Liver (tissue), 3 donors: Measurements from ENCODE around the gene CITED1.

Experiments
- RAD21 ChIP-seq, 2 donors: IDR thresholded peaks; 2 replicates each; pipeline ENCODE4 v1.6.1; 2016; ENCODE audit warnings: antibody characterized with exemption in 2 of 2, mild to moderate bottlenecking in 2 of 2
- REST ChIP-seq: IDR thresholded peaks from 2 replicates; pipeline ENCODE4 v1.6.1; 2016; ENCODE audit warnings: antibody characterized with exemption, mild to moderate bottlenecking
- SP1 ChIP-seq: IDR thresholded peaks from 2 replicates; pipeline ENCODE4 v1.6.1; 2018; ENCODE audit warnings: antibody characterized with exemption, mild to moderate bottlenecking
- TF ChIP-seq, protein P1 (sequence below): fragments of 150-350 bp; IDR thresholded peaks from 2 replicates; pipeline ENCODE4 v1.5.1; 2017; ENCODE audit warnings: improper control_type of control experiment, low read depth, low read length; ENCODE audit not compliant: missing input control
- donor health status: healthy.
- donor health status: healthy.

DNA sequence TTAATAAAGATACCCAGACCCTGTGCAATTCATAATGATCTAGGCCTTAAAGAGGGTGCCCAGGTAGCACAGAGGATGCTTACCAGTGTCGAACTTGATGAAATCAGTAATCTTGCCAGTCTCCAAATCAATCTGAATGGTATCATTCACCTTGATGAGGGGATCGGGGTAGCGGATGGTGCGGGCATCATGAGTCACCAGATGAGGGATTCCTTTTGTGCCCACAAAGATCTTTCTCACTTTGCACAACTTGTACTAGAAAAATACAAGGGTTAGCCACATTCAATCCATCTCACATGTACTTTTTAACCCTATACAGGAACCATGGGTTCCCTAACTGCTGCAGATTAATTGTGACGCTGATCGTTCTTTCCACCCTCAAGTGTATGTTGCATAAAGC lies 32.0 kb downstream of the CITED1 start:
- TF ChIP-seq SP1, result no peak
- TF ChIP-seq, protein P1, sequence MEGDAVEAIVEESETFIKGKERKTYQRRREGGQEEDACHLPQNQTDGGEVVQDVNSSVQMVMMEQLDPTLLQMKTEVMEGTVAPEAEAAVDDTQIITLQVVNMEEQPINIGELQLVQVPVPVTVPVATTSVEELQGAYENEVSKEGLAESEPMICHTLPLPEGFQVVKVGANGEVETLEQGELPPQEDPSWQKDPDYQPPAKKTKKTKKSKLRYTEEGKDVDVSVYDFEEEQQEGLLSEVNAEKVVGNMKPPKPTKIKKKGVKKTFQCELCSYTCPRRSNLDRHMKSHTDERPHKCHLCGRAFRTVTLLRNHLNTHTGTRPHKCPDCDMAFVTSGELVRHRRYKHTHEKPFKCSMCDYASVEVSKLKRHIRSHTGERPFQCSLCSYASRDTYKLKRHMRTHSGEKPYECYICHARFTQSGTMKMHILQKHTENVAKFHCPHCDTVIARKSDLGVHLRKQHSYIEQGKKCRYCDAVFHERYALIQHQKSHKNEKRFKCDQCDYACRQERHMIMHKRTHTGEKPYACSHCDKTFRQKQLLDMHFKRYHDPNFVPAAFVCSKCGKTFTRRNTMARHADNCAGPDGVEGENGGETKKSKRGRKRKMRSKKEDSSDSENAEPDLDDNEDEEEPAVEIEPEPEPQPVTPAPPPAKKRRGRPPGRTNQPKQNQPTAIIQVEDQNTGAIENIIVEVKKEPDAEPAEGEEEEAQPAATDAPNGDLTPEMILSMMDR, result no peak
- no peak for TF ChIP-seq REST
- no peak for TF ChIP-seq RAD21 (IDR thresholded peaks at IDR 0.05)
